ENCODE measurements around the gene PFN3. TPM values are rescaled to one million over a fixed set of nuclear protein-coding genes. Genes with fewer than 3 reads are reported as not detected.
A peak's percentile ranks its signal among the peaks of the same experiment; 100 is the strongest.

Gene PFN3
- total and polyA plus RNA-seq, 2 of the 4 experiments (the other 2 are of a cell fraction), result not detected

DNA sequence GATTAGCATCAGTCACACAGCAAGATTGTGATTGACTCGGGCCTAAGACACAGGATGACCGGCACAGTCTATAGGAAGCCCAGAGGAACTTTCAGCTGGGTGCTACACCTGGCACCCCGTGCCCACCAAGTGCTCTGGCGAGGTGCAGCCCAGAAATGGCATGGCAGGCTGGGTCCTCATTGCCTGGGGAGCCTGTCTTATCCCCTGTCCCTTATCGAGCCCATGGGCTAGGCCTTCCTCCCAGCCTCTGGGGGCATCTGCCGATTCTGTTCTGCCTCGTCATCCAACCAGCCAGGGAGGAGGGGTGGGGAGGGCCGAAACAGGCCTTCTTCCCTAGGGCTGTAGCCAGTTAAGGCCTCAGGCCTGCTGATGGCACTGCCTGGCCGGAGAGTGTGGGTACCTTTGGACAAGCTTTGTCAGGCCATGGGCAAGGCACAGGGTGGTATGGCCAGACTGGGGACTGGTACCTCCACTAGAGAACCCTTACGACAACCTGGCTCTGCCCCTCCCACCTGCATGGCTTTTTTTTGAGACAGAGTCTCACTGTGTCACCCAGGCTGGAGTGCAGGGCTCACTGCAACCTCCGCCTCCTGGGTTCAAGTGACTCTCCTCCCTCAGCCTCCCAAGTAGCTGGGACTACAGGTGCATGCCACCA lies 27.6 kb upstream of the PFN3 start (continued):
- no peak for TF ChIP-seq BHLHE40 (IDR thresholded peaks at IDR 0.05; ENCODE audit: low read depth, low read length)

DNA sequence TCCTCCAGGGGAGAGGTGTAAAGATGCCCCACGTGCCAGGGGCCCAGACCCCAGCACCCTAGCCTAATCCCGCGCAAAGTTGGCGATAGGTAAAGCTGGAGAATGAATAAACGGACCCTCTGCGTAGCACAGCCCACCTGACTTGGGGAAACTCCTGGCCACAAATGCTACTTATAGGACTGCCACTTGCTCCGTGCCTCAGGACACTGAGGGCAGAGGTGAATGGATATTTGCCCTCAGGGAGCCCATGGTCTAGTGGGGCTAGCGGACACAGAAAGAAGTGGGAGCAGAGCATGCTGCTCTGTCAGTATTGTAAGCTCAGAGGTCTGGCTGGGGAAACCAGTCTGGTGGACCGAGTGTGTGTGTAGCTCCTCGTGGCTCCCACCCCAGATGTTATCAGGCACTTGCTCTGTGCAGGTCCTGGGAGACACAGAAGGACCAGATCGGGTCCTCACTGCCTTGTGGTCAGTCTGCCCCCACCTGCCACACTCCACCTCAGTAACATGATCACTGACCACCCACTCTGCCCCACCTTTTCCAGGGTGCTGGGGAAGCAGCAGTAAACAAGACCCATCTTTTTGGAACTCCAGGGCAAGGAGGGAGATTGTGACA lies 26.9 kb upstream of the PFN3 start:
- no peak for DNase-seq
- no peaks in the 10 kb centered on the region for H3K27me3 ChIP-seq (ENCODE audit: control insufficient read depth, insufficient read depth, low read length)
- H3K4ac ChIP-seq (ENCODE audit: low read depth, low read length), result peak overlapping the region; percentile 37
- in situ Hi-C loops (cut with MboI; ENCODE audit: low sequenced_read_pairs) (no loop called here), intact Hi-C loops (cut with micrococcal nuclease) (no loop called here), dilution Hi-C loops (cut with HindIII; ENCODE audit: low sequenced_read_pairs, unreplicated experiment) (no loop called here)
- H3K9me1 ChIP-seq (ENCODE audit: insufficient read depth, low read length), result peaks cover 15% of the 10 kb centered on the region
- peak overlapping the region; percentile 64 for H3K9ac ChIP-seq (ENCODE audit: low read depth, low read length)
- peak overlapping the region; percentile 90 for H3K4me2 ChIP-seq (ENCODE audit: low read depth, low read length)
- ChIA-PET POLR2A (ENCODE audit: unreplicated experiment) (interaction anchor here (0.9 kb wide), 1 partner anchor 42 kb away, joined by 3 read pairs; no protein-coding TSS in a partner anchor), CTCF (interaction anchor here (1.3 to 3.1 kb wide), 3 partner anchors 13 to 37 kb away, joined by 3 to 13 read pairs (median 4); no protein-coding TSS in a partner anchor)
- no peak overlapping the region for H2BK15ac ChIP-seq (ENCODE audit: low read depth, low read length)
- peak overlapping the region; percentile 86 for H2AK9ac ChIP-seq (replicated peaks; ENCODE audit: low read depth, low read length, poor library complexity)
- 40% methylated on average over 2 of the region's 11 CpGs; no CpG with 5 or more reads in 1 of the 2 experiments for WGBS, 2 experiments (ENCODE audit: extremely low coverage in 2 of 2, insufficient read length in 1 of 2)
- peak overlapping the region; percentile 85 for H2AFZ ChIP-seq (replicated peaks; ENCODE audit: low read length, poor library complexity)
- peaks cover 13% of the 10 kb centered on the region for H3K4me1 ChIP-seq (ENCODE audit: control insufficient read depth, insufficient read depth, low read length)
- no peaks in the 10 kb centered on the region for H3K9me3 ChIP-seq (ENCODE audit: control insufficient read depth, insufficient read depth, low read length)
- peak overlapping the region; percentile 7 for H3K56ac ChIP-seq (ENCODE audit: extremely low read depth, insufficient read depth, low read length)
- no peak overlapping the region for H3K18ac ChIP-seq (ENCODE audit: low read depth, low read length)
- BruUV-seq (replicated peaks), result no TSS peak
- H4K5ac ChIP-seq (ENCODE audit: low read depth, low read length), result no peak overlapping the region
- no peak overlapping the region for H2BK120ac ChIP-seq (ENCODE audit: low read depth, low read length)
- peak overlapping the region in 1 of 2 experiments; percentile 38; a peak in 2 of 4 replicates for H4K8ac ChIP-seq (ENCODE audit: low read depth in 2 of 2, low read length in 2 of 2)
- peaks cover 3% of the 10 kb centered on the region; the same call in 1 of the 2 replicates for H3K36me3 ChIP-seq (ENCODE audit: control insufficient read depth, insufficient read depth, low read length)
- peak overlapping the region; percentile 51 for H2BK5ac ChIP-seq (ENCODE audit: low read depth, low read length, poor library complexity, severe bottlenecking)
- H4K20me1 ChIP-seq (ENCODE audit: insufficient read depth, low read length), result peaks cover 29% of the 10 kb centered on the region
- peak overlapping the region; percentile 48 for H4K91ac ChIP-seq (ENCODE audit: insufficient read depth, low read depth, low read length)
- ATAC-seq (ENCODE audit: low read depth), result no peak
- H3K4me3 ChIP-seq (ENCODE audit: insufficient read depth, low read depth, low read length), result peak overlapping the region; percentile 81
- H3K14ac ChIP-seq (replicated peaks; ENCODE audit: low read depth, low read length), result peak overlapping the region; percentile 0
- peak overlapping the region; percentile 64 for H3K27ac ChIP-seq (ENCODE audit: insufficient read depth, low read length)
- peak overlapping the region; percentile 90 for H2AK5ac ChIP-seq (ENCODE audit: low read depth, low read length)
- H2BK20ac ChIP-seq (ENCODE audit: low read depth, low read length), result no peak overlapping the region
- peak overlapping the region; percentile 89; the same call in 1 of the 2 replicates for H3K23ac ChIP-seq (ENCODE audit: low read depth, low read length)
- peaks cover 13 to 49% of the 10 kb centered on the region in 2 experiments for H3K79me1 ChIP-seq (ENCODE audit: low read depth in 1 of 2, low read length in 2 of 2)
- TF ChIP-seq SMC3 (IDR thresholded peaks at IDR 0.05; ENCODE audit: low read depth, low read length), result no peak
- TF ChIP-seq CTCF (conservative IDR thresholded peaks at IDR 0.05; ENCODE audit: low read depth, low read length), result no peak
- no peak for TF ChIP-seq RFX5 (IDR thresholded peaks at IDR 0.05; ENCODE audit: low read depth, low read length)
- no peak for TF ChIP-seq POLR2A (IDR thresholded peaks at IDR 0.05; ENCODE audit: low read depth, low read length)
- no peak for TF ChIP-seq NFE2L2 (IDR thresholded peaks at IDR 0.05; ENCODE audit: low read depth, low read length)
- TF ChIP-seq MAFK (IDR thresholded peaks at IDR 0.05; ENCODE audit: low read depth, low read length), result no peak
- TF ChIP-seq RCOR1 (IDR thresholded peaks at IDR 0.05; ENCODE audit: insufficient replicate concordance, low read length), result no peak
- no peak for TF ChIP-seq RAD21 (IDR thresholded peaks at IDR 0.05; ENCODE audit: low read length)
- no peak for TF ChIP-seq ELK1 (IDR thresholded peaks at IDR 0.05; ENCODE audit: borderline replicate concordance, low read depth, low read length)
- TF ChIP-seq FOS (IDR thresholded peaks at IDR 0.05; ENCODE audit: low read depth, low read length), result no peak
- TF ChIP-seq MXI1 (IDR thresholded peaks at IDR 0.05; ENCODE audit: borderline replicate concordance, low read depth, low read length), result no peak
- no peak for TF ChIP-seq CHD1 (IDR thresholded peaks at IDR 0.05; ENCODE audit: low read depth, low read length)
- TF ChIP-seq BHLHE40 (IDR thresholded peaks at IDR 0.05; ENCODE audit: low read depth, low read length), result no peak

Measured in IMR-90 (cell line).